ENCODE data around the gene PSMB11. TPM values are rescaled to one million over a fixed set of nuclear protein-coding genes. Genes with fewer than 3 reads are reported as not detected.
A peak's percentile ranks its signal among the peaks of the same experiment; 100 is the strongest.

PSMB11 gene
- total RNA-seq (not detected), polyA plus RNA-seq (not detected)
- long read RNA-seq, donor 1, result 0 reads
- long read RNA-seq, donor 2, result 0 reads
- long read RNA-seq, donor 3, result 0 reads

DNA sequence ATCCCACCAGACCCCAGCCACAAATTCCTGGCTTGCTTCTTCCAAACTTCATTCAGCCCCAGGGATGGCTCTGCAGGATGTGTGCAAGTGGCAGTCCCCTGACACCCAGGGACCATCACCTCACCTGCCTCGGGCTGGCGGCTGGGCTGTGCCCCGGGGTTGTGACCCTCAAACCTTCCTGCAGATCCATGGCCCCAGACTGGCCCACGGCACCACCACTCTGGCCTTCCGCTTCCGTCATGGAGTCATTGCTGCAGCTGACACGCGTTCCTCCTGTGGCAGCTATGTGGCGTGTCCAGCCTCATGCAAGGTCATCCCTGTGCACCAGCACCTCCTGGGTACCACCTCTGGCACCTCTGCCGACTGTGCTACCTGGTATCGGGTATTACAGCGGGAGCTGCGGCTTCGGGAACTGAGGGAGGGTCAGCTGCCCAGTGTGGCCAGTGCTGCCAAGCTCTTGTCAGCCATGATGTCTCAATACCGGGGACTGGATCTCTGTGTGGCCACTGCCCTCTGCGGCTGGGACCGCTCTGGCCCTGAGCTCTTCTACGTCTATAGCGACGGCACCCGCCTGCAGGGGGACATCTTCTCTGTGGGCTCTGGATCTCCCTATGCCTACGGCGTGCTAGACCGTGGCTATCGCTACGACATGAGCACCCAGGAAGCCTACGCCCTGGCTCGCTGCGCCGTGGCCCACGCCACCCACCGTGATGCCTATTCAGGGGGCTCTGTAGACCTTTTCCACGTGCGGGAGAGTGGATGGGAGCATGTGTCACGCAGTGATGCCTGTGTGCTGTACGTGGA is at the start of gene PSMB11:
Gene PSMB11 (plus strand): TSS at position 51 of the 804 bp plus-strand sequence. CDS start 14 bp downstream, at position 65.
- H3K27me3 ChIP-seq, result no peaks in the 10 kb centered on the region
- no peak within 1 kb of the TSS for H3K27ac ChIP-seq
- H3K4me3 ChIP-seq, result no peak within 1 kb of the TSS
- H3K36me3 ChIP-seq, result no peaks in the 10 kb centered on the region
- H3K9me3 ChIP-seq, result no peaks in the 10 kb centered on the region
- intact Hi-C loops (cut with DNase I), result no loop called here
- H3K4me1 ChIP-seq (ENCODE audit: insufficient read depth), result no peaks in the 10 kb centered on the region
- peak in 1 of 5 donors; percentile 29 for DNase-seq
- TF ChIP-seq EP300 (IDR thresholded peaks at IDR 0.05), result no peak
- TF ChIP-seq, protein P1, sequence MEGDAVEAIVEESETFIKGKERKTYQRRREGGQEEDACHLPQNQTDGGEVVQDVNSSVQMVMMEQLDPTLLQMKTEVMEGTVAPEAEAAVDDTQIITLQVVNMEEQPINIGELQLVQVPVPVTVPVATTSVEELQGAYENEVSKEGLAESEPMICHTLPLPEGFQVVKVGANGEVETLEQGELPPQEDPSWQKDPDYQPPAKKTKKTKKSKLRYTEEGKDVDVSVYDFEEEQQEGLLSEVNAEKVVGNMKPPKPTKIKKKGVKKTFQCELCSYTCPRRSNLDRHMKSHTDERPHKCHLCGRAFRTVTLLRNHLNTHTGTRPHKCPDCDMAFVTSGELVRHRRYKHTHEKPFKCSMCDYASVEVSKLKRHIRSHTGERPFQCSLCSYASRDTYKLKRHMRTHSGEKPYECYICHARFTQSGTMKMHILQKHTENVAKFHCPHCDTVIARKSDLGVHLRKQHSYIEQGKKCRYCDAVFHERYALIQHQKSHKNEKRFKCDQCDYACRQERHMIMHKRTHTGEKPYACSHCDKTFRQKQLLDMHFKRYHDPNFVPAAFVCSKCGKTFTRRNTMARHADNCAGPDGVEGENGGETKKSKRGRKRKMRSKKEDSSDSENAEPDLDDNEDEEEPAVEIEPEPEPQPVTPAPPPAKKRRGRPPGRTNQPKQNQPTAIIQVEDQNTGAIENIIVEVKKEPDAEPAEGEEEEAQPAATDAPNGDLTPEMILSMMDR (IDR thresholded peaks at IDR 0.05), result no peak
- TF ChIP-seq POLR2A (IDR thresholded peaks at IDR 0.05), result no peak
- 92 to 95% (median 95%) methylated on average over 36 of the region's 36 CpGs for WGBS, 3 donors

DNA sequence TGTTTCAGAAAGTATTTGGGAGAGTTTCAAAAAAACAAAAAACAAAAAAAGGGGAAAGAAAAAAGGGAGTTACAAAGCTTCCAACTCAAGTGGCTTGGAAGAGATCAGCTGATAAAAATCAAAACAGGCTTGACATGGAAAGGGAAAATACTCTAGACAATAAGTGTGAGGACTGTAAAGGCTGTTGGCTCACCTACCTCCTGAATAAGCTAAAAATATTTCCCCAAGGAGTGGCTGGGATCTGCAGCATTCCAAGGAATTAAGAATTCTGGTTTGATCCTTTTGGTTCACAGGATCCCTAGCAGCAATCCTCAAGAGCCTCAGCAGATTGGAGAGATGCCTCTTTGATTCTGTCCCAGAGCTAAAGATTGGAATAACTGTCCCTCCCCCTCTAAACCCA is 48.5 kb upstream of the PSMB11 start:
- no peak overlapping the region for H3K27ac ChIP-seq
- H3K4me3 ChIP-seq, result no peak overlapping the region
- DNase-seq, result no peak
- TF ChIP-seq POLR2A (IDR thresholded peaks at IDR 0.05) (no peak), EP300 (IDR thresholded peaks at IDR 0.05) (no peak)
- TF ChIP-seq, protein P1 (IDR thresholded peaks at IDR 0.05), result no peak
- peaks cover 7% of the 10 kb centered on the region for H3K4me1 ChIP-seq (ENCODE audit: insufficient read depth)
- intact Hi-C loops (cut with DNase I), result no loop called here
- H3K36me3 ChIP-seq, result no peaks in the 10 kb centered on the region
- no peaks in the 10 kb centered on the region for H3K9me3 ChIP-seq
- H3K27me3 ChIP-seq, result no peaks in the 10 kb centered on the region

- H3K27ac ChIP-seq, result no peak overlapping the region
- no peaks in the 10 kb centered on the region for H3K27me3 ChIP-seq
- H3K9me3 ChIP-seq, result no peaks in the 10 kb centered on the region
- peaks cover 7% of the 10 kb centered on the region for H3K4me1 ChIP-seq (ENCODE audit: insufficient read depth)
- intact Hi-C loops (cut with DNase I), result loop anchor here in 1 of 4 donors (5.0 kb wide), 1 partner anchor 57 kb away; no protein-coding TSS in a partner anchor
- WGBS, 3 donors, result 0 to 4% (median 3%) methylated on average over 4 of the region's 4 CpGs
- DNase-seq, result peak in 3 of 5 donors; percentile 37 to 71 (median 61)
- TF ChIP-seq EP300 (IDR thresholded peaks at IDR 0.05), result no peak
- TF ChIP-seq, protein P1 (IDR thresholded peaks at IDR 0.05), result peak in 1 of 3 donors; percentile 33
- no peak for TF ChIP-seq POLR2A (IDR thresholded peaks at IDR 0.05)
- H3K4me3 ChIP-seq, result no peak overlapping the region
- no peaks in the 10 kb centered on the region for H3K36me3 ChIP-seq
These were observed 47.2 kb upstream of the PSMB11 start for GRCh38 chr14:22994762-22995275.

GRCh38 chr14:22995889-22996625 is 46.0 kb upstream of the PSMB11 start:
- 93 to 95% (median 95%) methylated on average over 9 of the region's 9 CpGs for WGBS, 3 donors
- H3K4me3 ChIP-seq, result no peak overlapping the region
- no peaks in the 10 kb centered on the region for H3K36me3 ChIP-seq
- H3K27me3 ChIP-seq, result no peaks in the 10 kb centered on the region
- no peaks in the 10 kb centered on the region for H3K9me3 ChIP-seq
- intact Hi-C loops (cut with DNase I), result loop anchor here in 1 of 4 donors (5.0 kb wide), 1 partner anchor 56 kb away; no protein-coding TSS in a partner anchor
- H3K27ac ChIP-seq, result no peak overlapping the region
- DNase-seq, result no peak
- peaks cover 7% of the 10 kb centered on the region for H3K4me1 ChIP-seq (ENCODE audit: insufficient read depth)
- TF ChIP-seq EP300 (IDR thresholded peaks at IDR 0.05) (no peak), POLR2A (IDR thresholded peaks at IDR 0.05) (no peak)
- TF ChIP-seq, protein P1 (IDR thresholded peaks at IDR 0.05), result no peak
